Stimulated activated CD8-positive, alpha-beta memory T cell treated with anti-CD3 and anti-CD28 coated beads, Interleukin-15, amount 100 ng/mL, for 48 hours (primary cell): ENCODE data around the gene GMPPA.

Experiments used
- DNase-seq, 2 donors: peaks; one replicate each; pipeline ENCODE4 v3.0.0-alpha.2; 2020; ENCODE audit warnings: low read depth in 2 of 2

Gene GMPPA

DNA sequence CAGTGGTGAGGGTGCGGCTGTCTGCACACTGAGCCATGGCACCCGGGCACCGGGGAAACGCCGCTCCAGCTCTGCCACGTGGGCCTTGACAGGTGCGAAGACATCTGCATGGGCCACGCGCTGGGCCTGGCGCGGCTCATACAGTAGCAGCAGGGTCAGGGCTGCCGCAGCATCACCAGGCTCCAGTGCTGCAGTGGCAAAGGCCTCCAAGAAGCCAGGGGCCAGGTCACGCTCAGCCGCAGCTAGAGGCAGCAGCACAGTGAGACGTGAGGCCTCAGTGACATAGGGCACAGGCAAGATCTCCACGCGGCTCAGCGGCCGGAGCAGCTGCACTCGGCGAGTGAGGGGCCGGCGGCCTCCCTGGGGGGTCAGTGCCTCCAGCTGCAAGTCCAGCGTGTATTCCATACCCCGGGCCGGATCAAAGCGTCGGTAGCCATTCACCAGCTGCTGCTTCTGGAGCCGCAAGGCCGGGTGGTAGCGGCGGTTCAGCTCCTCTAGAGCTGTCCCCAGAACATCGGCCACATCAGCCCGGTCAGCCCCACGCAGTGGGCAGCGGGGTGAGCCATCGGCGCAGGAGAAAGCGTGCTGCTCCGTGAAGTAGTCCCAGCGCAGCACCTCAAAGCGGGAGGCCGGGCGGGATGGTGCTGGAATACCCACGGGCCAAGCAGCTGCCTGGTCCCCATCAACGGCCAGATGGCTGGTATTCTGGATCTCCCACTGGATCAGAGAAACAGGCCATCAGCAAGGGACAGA, 41.4 kb downstream of the GMPPA start:
- no peak for DNase-seq

DNA sequence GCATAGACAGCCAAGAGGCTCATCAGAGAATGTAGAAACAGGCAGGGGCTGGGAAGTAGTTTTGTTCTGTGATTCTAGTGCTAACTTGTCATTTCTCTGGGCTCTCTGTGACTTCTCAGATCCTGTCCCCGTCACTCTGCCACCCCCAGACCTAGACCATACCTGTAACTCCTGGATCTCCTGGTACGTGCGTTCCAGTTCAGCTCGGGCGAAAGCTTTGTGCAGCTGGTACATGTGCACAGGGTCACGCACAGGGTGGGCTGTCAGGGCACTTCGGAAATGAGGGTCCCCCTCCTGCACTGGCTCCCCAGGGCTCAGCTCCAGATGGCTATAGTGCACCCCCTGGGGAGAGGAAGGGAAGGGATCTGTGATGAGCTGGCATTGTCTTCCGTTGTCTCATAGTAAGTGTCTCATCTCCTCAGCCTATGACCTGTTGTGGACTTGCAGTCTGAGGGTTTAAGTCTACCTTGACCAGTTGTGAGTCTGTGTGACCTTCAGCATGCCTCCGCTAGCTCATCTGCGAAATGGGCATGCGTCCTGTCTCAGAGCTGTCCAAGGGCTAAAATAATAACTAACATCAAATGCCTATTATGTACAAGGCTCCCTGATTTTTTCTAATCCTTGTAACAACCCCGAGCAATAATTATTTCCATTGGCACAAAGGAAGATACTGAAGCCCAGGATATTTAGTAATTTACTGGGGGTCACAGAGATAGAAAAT, 42.3 kb downstream of the GMPPA start:
- DNase-seq: no peak

DNA sequence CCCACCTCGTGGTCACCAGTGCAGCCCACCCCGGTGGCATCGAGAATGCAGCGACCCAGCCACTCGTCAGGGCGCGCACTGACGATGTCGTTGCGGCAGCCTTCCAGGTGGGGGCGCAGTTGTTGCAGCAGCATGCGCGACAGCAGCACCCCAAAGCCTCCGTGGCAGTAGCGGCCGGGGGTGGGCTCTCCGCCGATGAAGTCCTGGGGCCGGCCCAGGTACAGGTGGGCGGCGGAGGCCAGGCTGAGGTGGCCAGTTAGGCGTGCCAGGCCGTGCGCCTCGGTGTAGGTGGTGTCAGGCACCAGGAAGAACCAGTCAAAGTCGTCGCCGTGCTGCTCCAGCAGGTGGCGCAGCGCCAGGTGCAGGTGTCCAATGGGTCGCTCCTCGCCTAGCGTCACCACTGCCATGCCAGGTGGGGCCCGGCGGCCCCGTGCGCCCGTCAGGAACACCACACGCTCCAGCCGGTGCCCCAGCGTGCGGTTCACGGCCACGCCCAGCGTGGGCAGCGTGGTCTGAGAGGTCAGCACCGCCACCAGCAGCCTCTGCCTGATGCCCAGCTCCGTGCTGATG, 43.0 kb downstream of the GMPPA start:
- peak; percentile 71 to 77 for DNase-seq

DNA sequence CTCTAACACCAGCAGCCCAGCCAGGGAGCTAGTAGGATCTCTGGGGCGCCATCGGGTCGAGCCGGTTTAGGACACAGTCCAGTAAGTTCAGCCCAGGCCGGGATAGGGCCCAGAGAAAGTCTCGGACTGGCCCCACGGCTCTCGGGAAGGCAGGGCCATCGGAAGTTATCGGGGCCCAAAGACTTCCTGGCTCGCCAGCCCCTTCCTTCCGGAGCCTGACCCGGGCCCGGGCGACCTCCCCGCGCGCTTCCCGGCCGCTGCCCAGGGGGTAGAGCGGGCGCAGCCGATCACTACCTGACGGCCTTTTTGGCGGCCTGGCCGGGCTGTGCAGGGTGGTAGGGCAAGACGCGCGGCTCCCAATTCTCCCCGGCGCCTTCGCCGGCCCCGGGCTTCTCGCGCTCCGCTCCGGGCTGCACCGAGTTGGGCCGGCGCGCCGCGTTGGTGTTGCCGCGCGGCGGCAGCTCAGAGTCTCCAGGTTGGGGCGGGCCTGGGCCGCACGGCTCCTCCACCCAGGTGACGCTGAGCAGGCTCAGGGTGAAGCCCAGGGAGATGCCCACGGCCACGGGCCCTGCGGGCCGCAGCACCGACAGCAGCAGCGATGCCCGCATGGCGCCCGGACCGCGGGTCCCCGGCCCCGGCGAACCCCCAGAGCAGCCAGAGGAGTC, 44.4 kb downstream of the GMPPA start:
- DNase-seq: no peak

DNA sequence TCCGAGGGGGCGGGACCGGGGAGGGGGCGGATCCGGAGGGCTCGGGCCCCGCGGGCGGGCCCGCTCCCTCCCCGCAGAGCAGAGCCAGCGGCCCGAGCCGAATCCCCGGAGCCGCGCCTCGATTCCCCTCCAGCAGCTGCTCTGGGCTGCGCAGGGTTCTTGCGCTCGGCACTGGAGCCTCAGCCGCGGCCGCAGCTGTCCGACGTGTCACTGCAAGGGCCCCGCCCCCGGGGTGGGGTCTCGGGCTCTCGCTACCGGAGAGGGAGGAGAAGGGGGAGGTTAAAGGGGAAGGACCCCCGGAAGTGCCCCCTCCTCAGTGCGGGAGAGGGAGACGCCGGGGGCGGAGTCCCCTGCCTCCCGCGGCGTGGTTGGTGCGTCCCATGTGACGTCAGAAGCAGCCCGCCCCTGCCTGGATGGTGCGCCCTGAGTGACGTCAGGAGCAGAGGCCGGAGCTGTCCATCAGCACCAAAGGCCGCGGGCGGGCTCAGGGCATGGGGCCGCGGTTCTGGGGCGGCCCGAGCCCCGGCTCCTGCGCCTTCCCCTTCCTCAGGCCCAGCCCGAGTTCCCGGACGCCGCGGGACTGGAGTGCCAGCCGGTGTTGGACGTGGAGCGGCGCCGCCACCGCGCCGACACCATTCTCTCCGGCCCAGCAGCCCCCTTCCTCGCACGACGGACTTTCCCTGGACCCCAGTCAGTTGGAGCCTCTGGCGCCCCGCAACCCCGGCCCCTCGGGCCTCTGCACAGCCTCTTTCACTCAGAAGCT, 45.1 kb downstream of the GMPPA start, which contains the start of the genes CHPF and TMEM198:
Gene CHPF, minus strand, starts transcription at position 214 of the 763 bp plus-strand sequence. CDS start 271 bp downstream, outside the sequence.
Gene TMEM198, plus strand, starts transcription at position 433 of the 763 bp plus-strand sequence. CDS start 700 bp downstream, outside the sequence.
- DNase-seq: peak; percentile 91 to 93

DNA sequence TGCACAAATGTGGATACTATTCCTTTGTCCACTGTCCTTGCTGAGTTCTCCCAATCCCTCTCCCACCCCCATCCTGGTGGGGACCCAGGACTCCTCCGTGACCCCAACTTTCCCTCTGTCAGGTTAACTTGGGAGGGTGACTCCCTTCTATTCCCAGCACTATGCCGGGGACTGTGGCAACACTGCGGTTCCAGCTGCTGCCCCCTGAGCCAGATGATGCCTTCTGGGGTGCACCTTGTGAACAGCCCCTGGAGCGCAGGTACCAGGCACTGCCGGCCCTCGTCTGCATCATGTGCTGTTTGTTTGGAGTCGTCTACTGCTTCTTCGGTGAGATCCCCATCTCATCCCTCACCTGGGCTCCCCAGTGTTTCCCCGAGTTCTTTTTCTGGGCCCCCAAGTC, 45.9 kb downstream of the GMPPA start:
- DNase-seq: no peak

DNA sequence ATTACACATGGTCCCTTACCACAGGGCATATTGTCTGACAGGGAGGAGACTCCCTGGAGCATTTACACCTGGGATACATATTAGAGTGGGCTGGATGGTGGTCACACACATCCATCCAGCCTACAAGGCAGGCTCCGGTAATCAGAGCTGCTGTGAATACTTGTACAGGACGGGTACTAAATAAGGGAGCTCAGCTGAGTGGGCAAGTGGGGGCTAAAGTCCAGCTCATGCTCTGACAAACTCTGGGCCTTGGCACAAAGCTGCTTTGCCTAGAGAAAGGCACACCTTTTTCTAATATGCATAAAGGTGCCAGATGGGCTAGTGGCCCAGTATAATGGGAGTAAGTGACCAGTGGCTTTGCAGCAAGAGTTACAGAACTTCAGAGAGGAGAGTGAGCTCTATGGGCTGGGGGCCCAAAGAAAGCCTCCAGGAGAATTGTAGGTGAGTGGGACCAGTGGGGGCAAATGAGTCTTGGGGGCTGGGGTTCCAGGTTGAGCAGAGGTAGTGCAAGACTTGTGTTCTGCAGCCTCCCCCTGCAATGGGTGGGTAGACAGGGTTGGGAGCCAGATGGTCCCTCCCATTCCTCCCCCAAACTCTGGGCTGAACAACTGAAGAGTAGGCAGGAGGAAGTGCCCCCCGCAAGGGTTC, 46.7 kb downstream of the GMPPA start:
- no peak for DNase-seq

DNA sequence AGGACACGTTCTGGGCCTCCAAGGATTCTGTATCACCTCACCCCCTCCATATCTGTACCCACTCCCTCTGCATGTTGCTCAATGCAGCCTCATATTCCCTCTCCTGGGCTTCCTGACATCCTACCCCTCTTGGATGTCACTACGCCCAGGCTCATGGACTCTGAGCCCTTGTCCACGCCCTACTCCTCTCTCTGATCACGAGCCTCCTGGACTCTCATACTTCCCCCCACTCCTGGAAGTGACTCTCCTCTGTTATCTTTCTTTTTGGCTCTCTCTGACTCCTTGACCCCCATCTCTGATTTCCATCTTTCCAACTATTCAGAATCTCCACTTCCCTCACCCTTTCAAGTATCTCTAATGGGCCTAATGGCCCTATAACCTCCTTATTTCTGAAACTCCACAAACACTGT, 47.3 kb downstream of the GMPPA start:
- no peak for DNase-seq

DNA sequence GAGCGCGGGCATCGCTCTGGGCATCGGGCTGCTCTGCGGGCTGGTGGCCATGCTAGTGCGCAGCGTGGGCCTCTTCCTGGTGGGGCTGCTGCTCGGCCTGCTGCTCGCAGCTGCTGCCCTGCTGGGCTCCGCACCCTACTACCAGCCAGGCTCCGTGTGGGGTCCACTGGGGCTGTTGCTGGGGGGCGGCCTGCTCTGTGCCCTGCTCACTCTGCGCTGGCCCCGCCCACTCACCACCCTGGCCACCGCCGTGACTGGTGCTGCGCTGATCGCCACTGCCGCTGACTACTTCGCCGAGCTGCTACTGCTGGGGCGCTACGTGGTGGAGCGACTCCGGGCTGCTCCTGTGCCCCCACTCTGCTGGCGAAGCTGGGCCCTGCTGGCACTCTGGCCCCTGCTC, 48.9 kb downstream of the GMPPA start:
- no peak for DNase-seq

DNA sequence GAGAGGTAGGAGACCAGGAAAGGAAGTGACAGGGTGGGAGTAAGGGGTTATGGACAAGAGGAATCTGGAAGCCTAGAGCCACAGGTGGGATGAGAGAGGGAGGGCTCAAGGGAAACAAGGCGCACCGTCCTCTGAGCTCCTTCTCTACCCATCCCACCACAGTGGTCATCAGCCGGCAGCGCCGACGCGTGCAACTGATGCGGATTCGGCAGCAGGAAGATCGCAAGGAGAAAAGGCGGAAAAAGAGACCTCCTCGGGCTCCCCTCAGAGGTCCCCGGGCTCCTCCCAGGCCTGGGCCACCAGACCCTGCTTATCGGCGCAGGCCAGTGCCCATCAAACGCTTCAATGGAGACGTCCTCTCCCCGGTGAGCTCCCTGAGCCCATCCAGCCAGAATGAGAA, 50.3 kb downstream of the GMPPA start:
- DNase-seq: no peak

DNA sequence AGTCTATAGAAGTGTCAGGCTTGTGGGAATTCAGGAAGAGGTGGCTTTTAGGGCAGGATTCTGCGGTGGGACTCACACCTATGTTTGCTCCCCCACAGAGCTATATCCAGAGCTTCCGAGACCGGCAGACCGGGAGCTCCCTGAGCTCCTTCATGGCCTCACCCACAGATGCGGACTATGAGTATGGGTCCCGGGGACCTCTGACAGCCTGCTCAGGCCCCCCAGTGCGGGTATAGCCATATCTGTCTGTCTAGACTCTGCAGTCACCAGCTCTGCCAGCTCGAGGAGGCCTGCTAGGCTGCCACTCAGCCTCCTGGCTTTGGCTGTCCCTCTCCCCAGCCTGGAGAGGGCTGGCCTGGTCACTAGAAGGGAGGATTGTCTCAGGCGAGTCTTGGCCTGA, 50.9 kb downstream of the GMPPA start:
- DNase-seq: no peak

DNA sequence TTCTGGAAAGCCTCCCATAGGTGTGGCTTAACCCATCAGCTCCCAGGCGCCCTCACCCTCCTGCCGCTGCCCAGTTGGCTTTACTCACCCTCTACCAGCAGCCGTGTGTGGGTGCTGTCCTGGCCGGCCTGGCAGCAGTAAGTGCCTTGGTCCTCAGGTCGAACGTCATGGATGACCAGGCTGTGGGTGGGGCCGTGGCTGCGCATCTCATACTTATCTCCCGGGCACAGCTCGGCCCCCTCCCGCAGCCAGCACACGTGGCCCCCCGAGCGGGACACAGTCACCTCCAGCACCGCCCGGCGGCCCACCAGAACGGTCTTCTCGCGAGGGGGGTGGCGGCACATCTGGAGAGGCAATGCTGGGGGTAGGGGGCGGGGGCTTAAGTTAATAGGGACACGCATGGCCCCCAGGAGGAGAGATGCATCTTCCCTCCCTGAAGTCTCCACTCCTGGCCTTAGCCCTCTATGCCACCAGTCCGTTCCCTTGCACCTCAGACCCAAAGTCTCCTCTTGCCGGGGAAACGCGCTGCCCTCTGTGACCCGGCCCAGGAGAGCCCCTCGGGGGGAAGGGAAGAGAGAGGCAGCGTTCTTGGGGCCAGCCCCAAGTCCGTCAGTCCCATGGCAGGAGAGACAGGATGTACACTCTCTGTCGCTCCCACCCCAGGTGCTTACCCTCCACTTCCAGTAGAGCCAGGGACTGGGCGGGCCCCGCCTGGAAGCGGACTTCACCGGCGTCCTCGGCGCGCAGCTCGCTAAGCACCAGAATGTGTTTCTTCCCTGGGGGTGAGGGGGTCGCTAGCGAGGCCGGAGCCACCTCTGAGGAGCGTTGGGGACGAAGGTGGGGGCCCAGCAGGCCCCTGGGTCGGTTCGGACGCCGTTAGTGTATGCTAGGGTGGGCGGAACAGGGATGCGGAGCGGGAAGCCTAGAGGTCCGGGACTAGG, 53.0 kb downstream of the GMPPA start:
- DNase-seq: no peak

DNA sequence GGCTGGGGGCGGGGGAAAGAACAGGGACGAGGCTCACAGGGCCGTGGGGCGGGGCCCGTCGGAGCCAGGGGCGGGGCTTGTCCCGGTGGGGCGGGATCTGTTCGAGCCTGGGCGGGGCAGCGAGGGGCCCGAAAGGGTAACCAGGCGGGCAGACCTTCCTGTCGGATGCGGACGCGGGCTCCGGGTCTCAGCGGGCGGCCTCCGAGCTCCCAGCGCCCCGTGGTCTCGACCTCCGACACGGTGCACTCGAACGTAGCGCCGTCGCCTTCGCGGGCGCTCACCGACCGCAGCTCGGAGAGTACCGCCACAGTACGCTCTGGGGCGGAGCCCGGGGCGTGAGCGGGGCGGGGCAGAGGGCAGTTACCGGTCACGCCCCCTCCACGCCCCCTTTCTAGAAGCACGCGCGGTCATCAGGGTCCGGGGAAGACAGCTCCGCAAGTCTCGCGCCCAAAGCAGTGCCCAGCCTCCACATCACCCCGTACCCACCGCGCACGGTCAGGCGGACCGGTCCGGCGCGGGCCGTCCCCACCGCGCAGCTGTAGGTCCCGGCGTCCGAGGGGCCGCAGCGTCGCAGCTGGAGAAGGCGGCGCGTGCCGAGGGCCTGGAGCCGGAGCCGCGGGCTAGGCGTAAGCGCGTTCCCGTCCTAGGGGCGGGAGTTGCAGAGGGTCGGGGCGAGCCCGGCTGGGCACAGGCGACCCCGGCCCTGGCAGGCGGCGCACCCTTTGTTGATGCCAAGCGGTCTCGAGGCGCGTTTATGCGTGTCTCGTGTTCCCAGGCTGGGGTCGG, 53.9 kb downstream of the GMPPA start:
- DNase-seq: peak; percentile 59 to 70

DNA sequence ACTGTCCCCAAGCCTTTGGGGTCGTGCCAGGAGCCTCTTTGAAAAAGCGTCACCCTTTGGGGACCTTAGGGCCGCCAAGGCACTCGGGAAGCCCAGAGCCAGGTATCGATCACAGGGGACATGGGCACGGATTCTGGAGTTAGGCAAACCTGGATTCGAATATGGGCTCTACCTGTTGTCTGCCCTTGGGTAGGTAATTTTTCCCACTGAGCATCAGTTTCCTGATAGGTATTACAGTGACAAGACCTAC, 54.4 kb downstream of the GMPPA start:
- DNase-seq: no peak

DNA sequence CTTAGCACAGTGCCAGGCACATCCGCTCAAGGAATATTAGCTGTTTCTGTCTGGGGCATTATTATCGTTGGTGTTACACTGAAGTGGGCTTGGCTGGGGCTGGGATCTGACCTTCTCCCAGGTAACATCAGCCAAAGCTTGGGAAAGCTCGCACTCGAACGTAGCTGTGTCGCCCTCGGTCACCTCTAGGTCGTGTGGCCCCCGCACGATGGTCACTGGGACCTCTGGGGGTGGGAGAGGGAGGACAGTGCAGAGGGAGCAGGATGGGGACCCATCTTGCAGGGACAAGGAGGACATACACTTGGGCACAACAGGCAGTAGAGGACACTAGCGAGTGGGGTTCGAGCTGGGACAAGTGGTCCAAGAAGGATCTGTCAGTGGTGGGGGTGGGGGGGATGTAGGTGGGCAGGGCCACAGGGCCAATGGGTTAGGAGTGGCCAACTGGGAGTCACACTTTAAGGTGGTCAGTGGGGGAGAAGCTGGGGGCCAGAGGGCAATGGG, 54.8 kb downstream of the GMPPA start:
- DNase-seq: no peak

DNA sequence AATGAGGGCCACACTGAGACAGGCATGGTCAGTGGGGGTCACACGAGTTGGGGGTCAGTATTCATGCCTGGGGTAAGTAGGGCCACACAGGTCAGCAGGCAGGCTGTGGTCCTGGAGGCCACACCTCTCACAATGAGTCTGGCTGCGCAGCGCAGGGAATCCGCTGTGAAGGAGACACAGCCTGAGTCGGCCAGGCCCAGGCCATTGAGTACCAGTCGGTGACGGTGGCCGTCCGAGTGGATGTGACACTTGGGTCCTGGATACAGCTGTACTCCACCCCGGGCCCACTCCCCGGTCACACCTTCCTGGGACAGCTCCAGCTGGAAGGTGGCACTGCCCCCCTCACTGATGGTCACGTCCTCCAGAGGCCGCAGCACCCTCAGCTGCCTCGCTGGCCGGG, 55.7 kb downstream of the GMPPA start:
- no peak for DNase-seq

DNA sequence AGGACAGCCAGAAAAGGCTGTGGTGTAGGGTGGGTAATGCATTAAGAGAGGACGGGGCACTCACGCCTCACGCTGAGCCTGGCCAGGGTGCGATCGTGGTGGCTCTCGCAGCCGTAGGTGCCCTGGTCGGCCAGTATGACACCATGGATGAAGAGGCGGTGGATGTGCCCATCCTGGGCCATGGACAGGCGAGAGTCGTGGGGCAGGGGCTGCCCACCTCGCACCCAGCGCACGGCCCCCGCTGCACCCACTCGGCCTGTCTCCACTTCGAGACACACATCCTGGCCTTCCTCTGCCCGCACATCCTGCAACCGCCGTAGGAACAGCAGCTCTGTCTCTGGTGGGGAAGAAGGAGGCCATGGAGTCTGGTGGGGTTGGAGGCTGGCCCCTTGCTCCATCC, 57.3 kb downstream of the GMPPA start:
- no peak for DNase-seq

DNA sequence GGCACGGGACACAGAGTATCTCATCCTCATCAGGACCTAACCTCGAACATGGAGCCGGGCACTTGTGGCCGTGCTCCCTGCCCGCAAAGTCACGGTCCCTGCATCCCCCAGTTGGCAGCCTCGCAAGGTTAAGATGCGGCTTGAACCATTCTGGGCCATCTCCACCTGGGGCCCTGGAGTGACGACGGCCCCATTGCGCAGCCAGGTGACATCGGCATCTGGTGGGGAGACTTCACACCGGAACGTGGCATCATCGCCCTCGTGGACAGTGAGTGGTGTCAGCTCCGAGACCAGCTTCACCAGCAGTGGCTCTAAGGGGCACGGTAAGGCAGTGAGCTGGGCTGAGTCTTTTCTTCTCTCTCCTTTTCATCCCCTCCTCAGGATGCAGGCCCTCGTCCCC, 57.7 kb downstream of the GMPPA start:
- DNase-seq: no peak
